Suprapubic skin (tissue), 4 donors: ENCODE results near the gene IKBKG. TPM values are rescaled to one million over a fixed set of nuclear protein-coding genes. Genes with fewer than 3 reads are reported as not detected.
A peak's percentile ranks its signal among the peaks of the same experiment; 100 is the strongest.
"Not testable (repeated sequence)": the region's sequence is repeated elsewhere in the genome, so short reads cannot be mapped to it uniquely, and the experiment has no call there.

Experiments
- DNase-seq, 2 donors: peaks; one replicate each; pipeline ENCODE4 v3.0.0-alpha.2; 2019; ENCODE audit warnings: low spot score in 2 of 2
- H3K27ac ChIP-seq: fragments of 200-600 bp; sonication (generic); one replicate; pipeline ENCODE4 v1.5.1; 2019
- H3K27me3 ChIP-seq: fragments of 200-600 bp; sonication (generic); one replicate; pipeline ENCODE4 v1.5.1; 2019
- H3K36me3 ChIP-seq: fragments of 200-600 bp; sonication (generic); one replicate; pipeline ENCODE4 v1.5.1; 2019
- H3K4me1 ChIP-seq: fragments of 200-600 bp; sonication (generic); one replicate; pipeline ENCODE4 v1.5.1; 2019
- H3K4me3 ChIP-seq: fragments of 200-600 bp; sonication (generic); one replicate; pipeline ENCODE4 v1.5.1; 2019; ENCODE audit warnings: mild to moderate bottlenecking
- H3K9me3 ChIP-seq: fragments of 200-600 bp; sonication (generic); one replicate; pipeline ENCODE4 v1.5.1; 2019
- CTCF ChIP-seq, 2 donors: fragments of 200-600 bp in 1 of 2; fragments of 450-650 bp in 1 of 2; sonication (generic) in 1 of 2; IDR thresholded peaks; one replicate each; pipeline ENCODE4 v1.5.1; 2016 to 2019; ENCODE audit warnings: antibody characterized with exemption in 2 of 2, mild to moderate bottlenecking in 1 of 2, moderate library complexity in 1 of 2
- EP300 ChIP-seq: sonication (generic); formaldehyde crosslinking; IDR thresholded peaks from one replicate; pipeline ENCODE4 v1.6.1; 2017; ENCODE audit warnings: antibody characterized with exemption
- POLR2A ChIP-seq, 2 donors: fragments of 450-650 bp; IDR thresholded peaks; one replicate each; pipeline ENCODE4 v1.6.1; 2017; ENCODE audit warnings: antibody characterized with exemption in 2 of 2, mild to moderate bottlenecking in 2 of 2, moderate library complexity in 2 of 2
- POLR2AphosphoS5 ChIP-seq, 3 donors: sonication (generic); formaldehyde crosslinking; IDR thresholded peaks; one replicate each; pipeline ENCODE4 v1.6.1; 2017; ENCODE audit warnings: antibody characterized with exemption in 3 of 3
- WGBS: methylation state at CpG from one replicate; pipeline ENCODE4 v1.1.5; 2018; 5-methylcytosine and 5-hydroxymethylcytosine counted together
- total RNA-seq, 4 donors: library from RNA; depleted of rRNA; stranded (reverse); fragments of >200 nt; gene quantifications; one replicate each; pipeline ENCODE4 v1.1.0, GENCODE V29; 2016

Gene IKBKG
- total RNA-seq, 4 donors from 2014 or later = 13.1 to 18.3 (median 15.3) TPM

- Histone ChIP-seq H3K27ac (peak overlapping the region; percentile 92), H3K36me3 (peaks cover 3% of the 10 kb centered on the region), H3K4me3 (peak overlapping the region; percentile 67), H3K9me3 (no peaks in the 10 kb centered on the region), H3K27me3 (no peaks in the 10 kb centered on the region), H3K4me1 (peaks cover 30% of the 10 kb centered on the region)
- DNase-seq = no peak
- TF ChIP-seq CTCF (IDR thresholded peaks at IDR 0.05) = no peak
- no peak for TF ChIP-seq POLR2AphosphoS5 (IDR thresholded peaks at IDR 0.05)
- no peak for TF ChIP-seq EP300
- TF ChIP-seq POLR2A (IDR thresholded peaks at IDR 0.05) = no peak
- 39% methylated on average over 9 of the region's 9 CpGs for WGBS
These were observed 552 bp downstream of the IKBKG start for GRCh38 chrX:154548028-154548316.

GRCh38 chrX:154549766-154550165, 2.3 kb downstream of the IKBKG start:
- H3K4me1 ChIP-seq = peaks cover 25% of the 10 kb centered on the region
- no peak overlapping the region for H3K4me3 ChIP-seq
- H3K27ac ChIP-seq = no peak overlapping the region
- no peak for DNase-seq
- peaks cover 13% of the 10 kb centered on the region for H3K36me3 ChIP-seq
- H3K27me3 ChIP-seq = no peaks in the 10 kb centered on the region
- WGBS = 63% methylated on average over 1 of the region's 1 CpG
- H3K9me3 ChIP-seq = no peaks in the 10 kb centered on the region
- TF ChIP-seq POLR2AphosphoS5 (IDR thresholded peaks at IDR 0.05) = no peak
- TF ChIP-seq EP300 = no peak
- no peak for TF ChIP-seq CTCF (IDR thresholded peaks at IDR 0.05)
- TF ChIP-seq POLR2A (IDR thresholded peaks at IDR 0.05) = no peak

- H3K4me3 ChIP-seq, H3K9me3 ChIP-seq, H3K27ac ChIP-seq, DNase-seq, H3K27me3 ChIP-seq: not testable (repeated sequence)
- peaks cover 16% of the 10 kb centered on the region for H3K4me1 ChIP-seq
- peaks cover 13% of the 10 kb centered on the region for H3K36me3 ChIP-seq
- 70% methylated on average over 7 of the region's 18 CpGs for WGBS
These were observed 4.8 kb downstream of the IKBKG start for GRCh38 chrX:154552112-154552806.

- not testable (repeated sequence) for H3K9me3 ChIP-seq, H3K27ac ChIP-seq, H3K27me3 ChIP-seq, H3K4me1 ChIP-seq, DNase-seq, H3K4me3 ChIP-seq, H3K36me3 ChIP-seq
- WGBS = no CpG with 5 or more reads among the region's 24 CpGs
These were observed 10.8 kb downstream of the IKBKG start for GRCh38 chrX:154558060-154558690.

- not testable (repeated sequence) for H3K9me3 ChIP-seq, H3K4me1 ChIP-seq, H3K27me3 ChIP-seq, H3K27ac ChIP-seq, H3K4me3 ChIP-seq, DNase-seq, H3K36me3 ChIP-seq
- no CpG with 5 or more reads among the region's 21 CpGs for WGBS
These were observed 11.5 kb downstream of the IKBKG start for GRCh38 chrX:154558896-154559295.

- not testable (repeated sequence) for H3K36me3 ChIP-seq, H3K27ac ChIP-seq, H3K27me3 ChIP-seq, H3K4me1 ChIP-seq, H3K4me3 ChIP-seq, DNase-seq, H3K9me3 ChIP-seq
- WGBS = no CpG with 5 or more reads among the region's 31 CpGs
These were observed 12.9 kb downstream of the IKBKG start for GRCh38 chrX:154560326-154560725.

- WGBS = no CpG with 5 or more reads among the region's 10 CpGs
- H3K4me1 ChIP-seq, H3K27ac ChIP-seq, H3K4me3 ChIP-seq, H3K36me3 ChIP-seq, DNase-seq, H3K27me3 ChIP-seq, H3K9me3 ChIP-seq: not testable (repeated sequence)
These were observed 14.9 kb downstream of the IKBKG start for GRCh38 chrX:154562295-154562694.

- H3K4me1 ChIP-seq, H3K27ac ChIP-seq, H3K36me3 ChIP-seq, DNase-seq, H3K4me3 ChIP-seq, H3K27me3 ChIP-seq, H3K9me3 ChIP-seq: not testable (repeated sequence)
- no CpG with 5 or more reads among the region's 11 CpGs for WGBS
These were observed 22.9 kb downstream of the IKBKG start for GRCh38 chrX:154570361-154570760.

- no CpG with 5 or more reads among the region's 10 CpGs for WGBS
- not testable (repeated sequence) for H3K27ac ChIP-seq, H3K36me3 ChIP-seq, DNase-seq, H3K4me1 ChIP-seq, H3K9me3 ChIP-seq, H3K27me3 ChIP-seq, H3K4me3 ChIP-seq
These were observed 25.6 kb downstream of the IKBKG start for GRCh38 chrX:154573061-154573460.

- H3K4me3 ChIP-seq, H3K36me3 ChIP-seq, H3K27ac ChIP-seq, DNase-seq, H3K9me3 ChIP-seq, H3K4me1 ChIP-seq, H3K27me3 ChIP-seq: not testable (repeated sequence)
- no CpG with 5 or more reads among the region's 5 CpGs for WGBS
These were observed 27.7 kb downstream of the IKBKG start for GRCh38 chrX:154575076-154575475.

GRCh38 chrX:154582994-154583393, 35.6 kb downstream of the IKBKG start:
- not testable (repeated sequence) for H3K9me3 ChIP-seq, H3K4me3 ChIP-seq, H3K36me3 ChIP-seq, H3K4me1 ChIP-seq, H3K27me3 ChIP-seq, H3K27ac ChIP-seq, DNase-seq
- no CpG with 5 or more reads among the region's 8 CpGs for WGBS

GRCh38 chrX:154584585-154585183, 37.3 kb downstream of the IKBKG start, which contains the start of gene CTAG1A:
TSS of gene CTAG1A (plus strand) at chrX:154585133. CDS start at chrX:154585207, 74 bp downstream.
- H3K9me3 ChIP-seq, H3K27ac ChIP-seq, H3K4me1 ChIP-seq, H3K36me3 ChIP-seq, DNase-seq, H3K27me3 ChIP-seq, H3K4me3 ChIP-seq: not testable (repeated sequence)
- WGBS = no CpG with 5 or more reads among the region's 39 CpGs
